Endothelial cell of umbilical vein (primary cell): ENCODE measurements around the gene FOXE1. TPM values are rescaled to one million over a fixed set of nuclear protein-coding genes. Genes with fewer than 3 reads are reported as not detected.

ENCODE experiments used
- BruUV-seq: library from RNA; stranded (reverse); fragments of 400-500 nt; replicated peaks from 2 replicates; lab custom pipeline; 2021; lab: Mats Ljungman, UMichigan
- CTCF ChIA-PET: fragments of 300-600, 350-600 bp; sonication (Branson Sonifier 250); formaldehyde crosslinking; loops from one replicate; lab custom pipeline; 2021; ENCODE audit warnings: antibody characterized with exemption, inconsistent platforms; lab: Charles Lee
- POLR2A ChIA-PET: fragments of 300-600, 350-600 bp; sonication (Branson Sonifier 250); formaldehyde crosslinking; loops from one replicate; lab custom pipeline; 2021; ENCODE audit warnings: antibody characterized with exemption, inconsistent platforms; lab: Charles Lee
- DNase-seq: peaks from one replicate; pipeline ENCODE4 v3.0.0-alpha.2; 2011; ENCODE audit warnings: low read depth, low spot score
- FAIRE-seq: peaks from 2 replicates; lab custom pipeline; 2011; peaks lifted over from hg19 to GRCh38; lab: Jason Lieb, UNC
- H2AFZ ChIP-seq: 2 replicates; pipeline ENCODE4 v1.6.0; 2012; ENCODE audit warnings: low read depth, low read length, control low read depth, inconsistent platforms
- H3K27ac ChIP-seq: 2 replicates; pipeline ENCODE4 v1.5.1; 2011; ENCODE audit warnings: low read depth, mild to moderate bottlenecking, control low read depth, low read length, moderate library complexity; ENCODE audit not compliant: insufficient read depth
- H3K27me3 ChIP-seq, 2 experiments: 2 replicates each; pipeline versions ENCODE4 v1.6.0 to v1.6.1; 2011; ENCODE audit warnings: low read length in 2 of 2, mixed read lengths in 1 of 2; ENCODE audit not compliant: control insufficient read depth in 2 of 2, insufficient read depth in 2 of 2
- H3K36me3 ChIP-seq, 2 experiments: 2 replicates in 1 of 2; 3 replicates in 1 of 2; pipeline ENCODE4 v1.5.1; 2011; ENCODE audit warnings: low read length in 2 of 2, mild to moderate bottlenecking in 1 of 2, moderate library complexity in 1 of 2; ENCODE audit not compliant: control insufficient read depth in 2 of 2, insufficient read depth in 2 of 2; ENCODE audit errors: extremely low read depth in 1 of 2
- H3K4me1 ChIP-seq: 3 replicates; pipeline ENCODE4 v1.5.1; 2011; ENCODE audit warnings: mild to moderate bottlenecking, low read length; ENCODE audit not compliant: control insufficient read depth, insufficient read depth; ENCODE audit errors: extremely low read depth
- H3K4me2 ChIP-seq: 2 replicates; pipeline ENCODE4 v1.6.1; 2011; ENCODE audit warnings: low read length, control low read depth, mixed read lengths; ENCODE audit not compliant: insufficient read depth
- H3K4me3 ChIP-seq, 3 experiments: fragments of 200-600 bp in 1 of 3; sonication (generic), shearing (Covaris generic) in 1 of 3; replicated peaks in 1 of 3; 2 replicates each; pipeline ENCODE4 v1.5.1; 2011 to 2016; ENCODE audit warnings: control low read depth in 3 of 3, low read length in 3 of 3, mild to moderate bottlenecking in 2 of 3, inconsistent platforms in 1 of 3, low read depth in 1 of 3, moderate library complexity in 1 of 3; ENCODE audit not compliant: insufficient read depth in 1 of 3
- H3K79me2 ChIP-seq: 2 replicates; pipeline ENCODE4 v1.6.0; 2012; ENCODE audit warnings: low read length, inconsistent platforms; ENCODE audit not compliant: control insufficient read depth, insufficient read depth
- H3K9ac ChIP-seq: replicated peaks from 2 replicates; pipeline ENCODE3; 2011; ENCODE audit warnings: low read length, control low read depth; ENCODE audit not compliant: insufficient read depth; ENCODE audit errors: extremely low read depth
- H3K9me1 ChIP-seq: replicated peaks from 3 replicates; pipeline ENCODE4 v1.6.0; 2011; ENCODE audit warnings: mild to moderate bottlenecking, low read length; ENCODE audit not compliant: control insufficient read depth, insufficient read depth; ENCODE audit errors: extremely low read depth
- H3K9me3 ChIP-seq: replicated peaks from 2 replicates; pipeline ENCODE4 v1.5.1; 2012; ENCODE audit warnings: low read length, inconsistent platforms; ENCODE audit not compliant: control insufficient read depth, insufficient read depth
- H4K20me1 ChIP-seq: replicated peaks from 2 replicates; pipeline ENCODE3; 2011; ENCODE audit warnings: mild to moderate bottlenecking, low read length; ENCODE audit not compliant: control insufficient read depth, insufficient read depth; ENCODE audit errors: extremely low read depth
- CTCF ChIP-seq, 2 donors: IDR thresholded peaks; 1 replicate in 1 of 2; 2 replicates in 1 of 2; pipeline ENCODE4 v1.5.1; 2011; ENCODE audit warnings: low read length in 2 of 2, mild to moderate bottlenecking in 2 of 2, moderate library complexity in 2 of 2, control low read depth in 1 of 2, inconsistent platforms in 1 of 2, low read depth in 1 of 2; ENCODE audit not compliant: insufficient read depth in 1 of 2; ENCODE audit errors: extremely low read depth in 1 of 2
- EZH2 ChIP-seq: IDR thresholded peaks from 2 replicates; pipeline ENCODE4 v1.6.1; 2012; ENCODE audit warnings: borderline replicate concordance, low read depth, mild to moderate bottlenecking, moderate library complexity, low read length, inconsistent platforms; ENCODE audit not compliant: severe bottlenecking
- FOS ChIP-seq: IDR thresholded peaks from 2 replicates; pipeline ENCODE4 v1.6.1; 2011; ENCODE audit warnings: mild to moderate bottlenecking, low read length, moderate library complexity, borderline replicate concordance; ENCODE audit not compliant: insufficient read depth
- GATA2 ChIP-seq: IDR thresholded peaks from 2 replicates; pipeline ENCODE4 v1.7.0; 2011; ENCODE audit warnings: low read depth, mild to moderate bottlenecking, moderate library complexity, mixed read lengths, low read length; ENCODE audit not compliant: insufficient read length, insufficient read depth
- JUN ChIP-seq: IDR thresholded peaks from 2 replicates; pipeline ENCODE4 v1.6.1; 2011; ENCODE audit warnings: borderline replicate concordance, low read depth; ENCODE audit not compliant: insufficient read length, insufficient read depth
- MAX ChIP-seq: IDR thresholded peaks from 2 replicates; pipeline ENCODE4 v1.6.1; 2011; ENCODE audit not compliant: insufficient read depth, insufficient read length
- MYC ChIP-seq: IDR thresholded peaks from one replicate; pipeline ENCODE4 v1.6.1; 2011; ENCODE audit warnings: mild to moderate bottlenecking, low read depth, low read length
- POLR2A ChIP-seq: IDR thresholded peaks from 2 replicates; pipeline ENCODE4 v1.6.1; 2012; ENCODE audit warnings: low read depth, mild to moderate bottlenecking, control low read depth, low read length
- POLR2AphosphoS5 ChIP-seq: IDR thresholded peaks from 2 replicates; pipeline ENCODE4 v1.6.1; 2012; ENCODE audit warnings: low read depth, mild to moderate bottlenecking, control low read depth, low read length, moderate library complexity; ENCODE audit not compliant: insufficient read depth
- dilution Hi-C: fragments of 300-500 bp; cut with MboI; formaldehyde crosslinking; loops from one replicate; pipeline ENCODE4 v1.15.0; 2019; ENCODE audit warnings: low sequenced_read_pairs; ENCODE audit not compliant: extremely low pct_ligation_motif_present
- intact Hi-C: fragments of 100-400 bp; cut with micrococcal nuclease; formaldehyde crosslinking; loops from one replicate; pipeline ENCODE4 v1.10.0; 2022
- polyA plus RNA-seq, 4 experiments: library from polyadenylated mRNA; depleted of rRNA in 3 of 4; stranded (reverse) in 3 of 4; unstranded in 1 of 4; fragments of >200 nt; gene quantifications; 2 replicates each; pipeline versions ENCODE4 v1.2.1 to v1.2.3, GENCODE V29; 2011 to 2012; ENCODE audit warnings: missing spikeins in 1 of 4
- total RNA-seq: library from RNA; stranded (reverse); gene quantifications from 2 replicates; pipeline ENCODE4 v1.2.3, GENCODE V29; 2021

The FOXE1 gene
- total and polyA plus RNA-seq, 2 donors (not counting 3 experiments of a cell fraction or from before 2014, with no cell fraction given), result not detected

GRCh38 chr9:97845130-97845529, 7.9 kb upstream of the FOXE1 start:
- no peak overlapping the region for H2AFZ ChIP-seq
- TF ChIP-seq MAX (no peak), FOS (no peak)
- H3K4me2 ChIP-seq, result no peak overlapping the region
- peaks cover 51 to 77% of the 10 kb centered on the region in 2 experiments for H3K27me3 ChIP-seq
- ChIA-PET POLR2A (no interaction called here), CTCF (interaction anchor here (1.1 to 1.9 kb wide), 3 partner anchors 25 to 45 kb away, joined by 3 to 10 read pairs (median 4); no protein-coding TSS in a partner anchor)
- H3K79me2 ChIP-seq, result no peaks in the 10 kb centered on the region
- dilution Hi-C loops (no loop called here), intact Hi-C loops (no loop called here)
- no peaks in the 10 kb centered on the region for H3K9me1 ChIP-seq
- no peak overlapping the region for H3K27ac ChIP-seq
- BruUV-seq, result no TSS peak
- H3K9me3 ChIP-seq, result no peaks in the 10 kb centered on the region
- no peaks in the 10 kb centered on the region for H3K36me3 ChIP-seq
- peaks cover 5% of the 10 kb centered on the region for H3K4me1 ChIP-seq
- no peak overlapping the region for H3K9ac ChIP-seq
- DNase-seq (no peak), FAIRE-seq (no peak)
- H4K20me1 ChIP-seq, result peaks cover 2% of the 10 kb centered on the region
- H3K4me3 ChIP-seq, result no peak overlapping the region

GRCh38 chr9:97845763-97846162, 7.3 kb upstream of the FOXE1 start:
- peaks cover 57 to 77% of the 10 kb centered on the region in 2 experiments for H3K27me3 ChIP-seq
- no peaks in the 10 kb centered on the region for H3K9me3 ChIP-seq
- DNase-seq (no peak), FAIRE-seq (no peak)
- TF ChIP-seq CTCF (IDR thresholded peaks at IDR 0.05; ENCODE audit: extremely low read depth in 1 of 2, insufficient read depth in 1 of 2, low read depth in 1 of 2, low read length in 2 of 2), result no peak
- no peak for TF ChIP-seq MAX
- TF ChIP-seq GATA2, result no peak
- TF ChIP-seq POLR2A, result no peak
- no peak for TF ChIP-seq EZH2
- TF ChIP-seq MYC, result no peak
- no peak for TF ChIP-seq POLR2AphosphoS5
- no peak for TF ChIP-seq FOS
- no peak for TF ChIP-seq JUN
- H3K9me1 ChIP-seq, result no peaks in the 10 kb centered on the region
- dilution Hi-C loops, result no loop called here
- peaks cover 5% of the 10 kb centered on the region for H3K4me1 ChIP-seq
- peaks cover 2% of the 10 kb centered on the region for H4K20me1 ChIP-seq
- CTCF ChIA-PET, result interaction anchor here (1.1 to 1.4 kb wide), 2 partner anchors 26 to 44 kb away, joined by 3 to 4 read pairs; no protein-coding TSS in a partner anchor
- no peaks in the 10 kb centered on the region for H3K79me2 ChIP-seq
- no peak overlapping the region for H3K9ac ChIP-seq
- POLR2A ChIA-PET, result no interaction called here
- no TSS peak for BruUV-seq
- H2AFZ ChIP-seq, result no peak overlapping the region
- no peak overlapping the region for H3K27ac ChIP-seq
- no peak overlapping the region for H3K4me2 ChIP-seq
- intact Hi-C loops, result no loop called here
- no peak overlapping the region for H3K4me3 ChIP-seq
- H3K36me3 ChIP-seq, result no peaks in the 10 kb centered on the region
